Measurements from ENCODE around the gene CCNG2.
"Not testable (repeated sequence)": the region's sequence is repeated elsewhere in the genome, so short reads cannot be mapped to it uniquely, and the experiment has no call there.

The CCNG2 gene

DNA sequence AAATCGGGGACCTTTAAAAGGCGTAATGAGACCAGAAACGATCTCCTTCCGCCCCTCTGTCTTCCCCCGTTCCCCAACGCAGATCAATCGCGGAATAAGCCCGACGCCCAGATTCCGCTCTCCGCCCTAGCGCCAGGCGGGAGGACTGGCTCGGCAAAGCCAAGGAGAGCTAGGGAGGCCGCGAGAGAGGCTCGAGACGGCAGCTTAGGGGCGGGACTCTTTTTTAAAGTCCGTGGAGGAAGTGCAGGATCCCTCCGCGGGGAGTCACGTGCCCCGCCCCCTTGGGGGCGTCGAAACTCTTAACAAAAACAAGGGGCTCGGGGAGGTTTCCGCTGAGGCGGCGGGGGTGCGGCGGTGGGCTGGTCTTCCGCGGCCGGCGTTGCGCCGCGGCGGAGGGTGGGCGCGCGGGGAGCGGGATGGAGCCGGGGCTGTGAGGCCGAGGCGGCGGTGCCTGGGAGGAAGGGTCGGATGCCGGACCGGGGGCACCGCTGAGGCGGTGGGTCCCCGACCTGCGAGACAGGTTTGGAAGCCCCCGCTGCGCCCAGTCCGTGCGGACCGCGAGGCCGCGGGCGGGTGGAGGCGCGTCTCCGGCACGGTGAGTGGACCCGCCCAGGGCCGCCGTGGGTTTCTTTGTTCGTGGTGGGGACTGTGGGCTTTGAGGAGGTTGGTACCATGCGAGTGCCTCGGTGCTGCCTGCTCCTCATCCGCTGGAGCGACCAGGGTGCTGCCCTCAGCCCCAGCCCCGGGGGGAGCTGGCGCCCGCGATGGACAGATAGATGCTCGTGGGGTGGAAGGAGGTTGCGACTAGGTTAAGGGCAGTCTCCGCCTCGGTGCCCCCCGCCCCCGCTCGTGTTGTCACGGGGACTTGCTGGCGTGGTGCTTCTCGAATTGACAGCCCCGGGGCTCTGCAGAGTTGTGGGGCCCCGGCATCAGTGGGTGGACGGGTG lies at the start of gene CCNG2:
Gene CCNG2, plus strand, starts transcription at position 296 of the 947 bp plus-strand sequence. CDS start 1,326 bp downstream, outside the sequence.
- in situ Hi-C loops (cut with MboI; ENCODE audit: low sequenced_read_pairs) = no loop called here

DNA sequence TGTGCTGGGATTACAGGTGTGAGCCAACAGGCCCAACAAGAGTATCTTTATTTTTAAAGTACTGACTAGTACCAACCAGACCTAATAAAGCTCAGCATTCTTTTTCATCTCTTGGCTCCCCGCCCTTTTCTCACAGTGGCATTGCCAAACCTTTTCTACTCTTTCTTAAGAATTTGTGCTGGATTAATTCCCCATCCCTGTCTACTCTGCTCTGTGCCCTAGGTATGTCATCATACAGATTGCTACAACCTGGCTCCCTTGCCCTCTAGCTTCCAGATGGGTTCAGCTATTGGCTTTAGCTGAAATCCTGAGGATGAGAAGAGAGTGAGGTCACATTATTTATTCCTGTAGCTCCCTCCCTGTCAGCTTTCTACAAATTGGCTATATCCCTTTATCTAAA lies 46.3 kb upstream of the CCNG2 start:
- in situ Hi-C loops (cut with MboI; ENCODE audit: low sequenced_read_pairs) = no loop called here

- in situ Hi-C loops (cut with MboI; ENCODE audit: low sequenced_read_pairs) = no loop called here
Measured at GRCh38 chr4:77113069-77113468, 43.9 kb upstream of the CCNG2 start.

- in situ Hi-C loops (cut with MboI; ENCODE audit: low sequenced_read_pairs) = no loop called here
Measured at GRCh38 chr4:77117721-77118120, 39.3 kb upstream of the CCNG2 start.

GRCh38 chr4:77120886-77121508 lies 36.0 kb upstream of the CCNG2 start:
- in situ Hi-C loops (cut with MboI; ENCODE audit: low sequenced_read_pairs) = no loop called here

DNA sequence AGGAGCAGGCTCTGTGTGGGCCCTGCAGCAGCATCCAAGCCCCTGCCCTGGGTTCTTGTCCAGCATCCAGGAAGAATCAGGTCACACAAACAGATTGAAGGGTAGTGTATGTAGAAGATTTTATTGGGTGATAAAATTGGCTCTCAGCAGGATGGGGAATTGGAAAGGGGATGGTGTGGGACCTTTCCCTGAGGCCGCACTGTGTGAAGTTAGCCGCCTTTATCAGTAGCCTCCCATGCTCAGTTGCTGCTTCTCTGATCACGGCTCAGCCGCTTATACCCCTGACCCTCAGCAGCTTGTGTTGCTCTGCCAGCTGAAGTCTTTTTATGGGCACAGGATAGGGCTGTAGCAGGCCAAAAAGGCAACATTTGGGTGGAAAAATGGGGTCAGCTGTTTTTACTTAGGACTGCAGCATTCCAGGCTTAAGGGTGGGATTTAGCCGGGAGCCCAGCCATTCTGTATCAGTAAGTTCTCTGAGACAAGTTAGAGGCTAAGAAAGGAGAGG lies 35.2 kb upstream of the CCNG2 start:
- in situ Hi-C loops (cut with MboI; ENCODE audit: low sequenced_read_pairs) = no loop called here

- in situ Hi-C loops (cut with MboI; ENCODE audit: low sequenced_read_pairs) = no loop called here
Measured at GRCh38 chr4:77122656-77123055, 34.4 kb upstream of the CCNG2 start.

- in situ Hi-C loops (cut with MboI; ENCODE audit: low sequenced_read_pairs) = no loop called here
Measured at GRCh38 chr4:77123411-77123810, 33.6 kb upstream of the CCNG2 start.

DNA sequence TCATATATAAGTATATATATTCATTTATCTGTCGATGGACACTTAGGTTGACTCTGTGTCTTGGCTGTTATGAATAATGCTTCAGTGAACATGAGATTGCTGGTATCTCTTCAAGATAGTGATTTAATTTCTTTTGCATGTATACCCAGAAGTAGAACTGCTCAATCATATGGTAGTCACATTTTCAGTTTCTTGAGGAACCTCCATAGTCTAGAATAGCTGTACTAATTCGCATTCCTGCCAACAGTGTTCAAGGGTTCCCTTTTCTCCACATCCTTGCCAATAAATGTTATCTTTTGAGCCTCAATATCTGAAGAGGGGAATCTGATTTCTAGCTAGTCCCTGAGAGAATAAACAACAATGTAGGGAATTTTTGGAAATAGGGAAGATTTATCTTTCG lies 32.4 kb upstream of the CCNG2 start:
- in situ Hi-C loops (cut with MboI; ENCODE audit: low sequenced_read_pairs) = no loop called here

DNA sequence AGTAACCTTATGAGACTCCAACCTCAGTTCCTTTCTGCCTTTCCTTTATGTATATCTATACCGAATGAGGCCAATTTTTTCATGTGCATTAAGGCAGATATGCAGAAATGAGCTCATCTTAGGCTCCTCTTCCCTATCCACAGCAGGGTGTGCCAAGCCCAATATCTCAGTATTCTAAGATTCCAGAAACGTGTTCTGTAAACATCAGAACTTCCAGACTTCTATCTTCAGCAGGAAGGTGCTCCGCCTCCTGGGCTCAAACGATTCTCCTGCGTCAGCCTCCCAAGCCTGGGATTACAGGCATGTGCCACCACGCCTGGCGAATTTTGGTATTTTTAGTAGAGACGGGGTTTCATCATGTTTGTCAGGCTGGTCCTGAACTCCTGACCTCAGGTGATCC lies 31.0 kb upstream of the CCNG2 start:
- in situ Hi-C loops (cut with MboI; ENCODE audit: low sequenced_read_pairs) = no loop called here

GRCh38 chr4:77126809-77127208 lies 30.2 kb upstream of the CCNG2 start:
- in situ Hi-C loops (cut with MboI; ENCODE audit: low sequenced_read_pairs) = no loop called here

DNA sequence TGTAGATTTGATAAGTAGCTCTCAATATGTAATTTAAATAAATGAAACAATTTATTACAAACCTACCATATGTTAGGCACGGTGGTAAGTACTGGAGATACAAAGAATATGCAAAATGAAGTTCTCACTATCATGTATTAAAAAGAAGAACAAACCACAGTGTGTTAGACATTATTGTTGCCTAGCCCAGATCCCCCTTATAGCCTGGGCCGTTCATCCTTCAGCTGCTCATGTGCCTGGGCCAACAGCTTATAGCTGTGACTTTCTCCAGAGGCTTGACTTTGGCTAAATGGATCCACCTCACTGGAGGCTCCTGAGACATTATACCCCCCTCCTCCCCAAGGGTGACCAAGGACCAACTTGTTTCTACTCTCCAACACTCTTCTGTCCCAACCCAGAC lies 29.8 kb upstream of the CCNG2 start:
- in situ Hi-C loops (cut with MboI; ENCODE audit: low sequenced_read_pairs) = no loop called here

GRCh38 chr4:77127837-77128621 lies 29.0 kb upstream of the CCNG2 start:
- in situ Hi-C loops (cut with MboI; ENCODE audit: low sequenced_read_pairs) = no loop called here

- in situ Hi-C loops (cut with MboI; ENCODE audit: low sequenced_read_pairs) = no loop called here
Measured at GRCh38 chr4:77132652-77133312, 24.2 kb upstream of the CCNG2 start.

GRCh38 chr4:77137448-77137847 lies 19.6 kb upstream of the CCNG2 start:
- in situ Hi-C loops (cut with MboI; ENCODE audit: low sequenced_read_pairs) = not testable (repeated sequence)

DNA sequence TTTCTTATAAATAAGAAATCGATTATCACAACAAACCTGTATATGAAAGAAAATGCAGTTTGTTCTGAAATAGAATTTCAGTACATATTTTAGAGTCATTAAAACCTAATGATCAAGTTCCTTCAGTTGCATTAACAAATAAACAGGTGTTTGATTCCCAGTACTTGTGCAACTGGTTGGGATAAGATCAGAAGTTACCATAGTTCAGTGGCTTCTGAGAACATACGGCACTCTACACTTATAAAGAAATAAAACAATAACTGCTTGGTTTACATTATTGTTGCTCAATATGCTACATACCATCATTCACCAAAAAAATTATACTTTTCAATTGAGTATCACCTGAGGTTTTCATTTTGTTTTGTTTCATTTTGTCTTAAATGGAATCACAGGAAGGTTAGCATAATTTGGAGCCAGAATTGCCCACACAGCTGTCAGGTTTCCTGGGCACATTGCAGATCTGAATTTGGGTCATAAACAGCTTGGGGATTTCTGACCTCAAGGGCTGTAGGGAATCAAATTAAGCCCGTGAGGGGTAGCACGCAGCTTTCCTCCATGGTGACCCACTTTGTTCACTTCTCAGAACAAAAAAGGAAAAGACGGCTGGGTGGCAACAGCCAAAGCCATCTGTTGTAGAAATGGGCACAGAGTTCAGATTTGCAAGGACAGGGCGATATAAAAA lies 14.9 kb upstream of the CCNG2 start:
- in situ Hi-C loops (cut with MboI; ENCODE audit: low sequenced_read_pairs) = no loop called here

- in situ Hi-C loops (cut with MboI; ENCODE audit: low sequenced_read_pairs) = no loop called here
Measured at GRCh38 chr4:77142646-77143028, 14.4 kb upstream of the CCNG2 start.

GRCh38 chr4:77143091-77143490 lies 13.9 kb upstream of the CCNG2 start:
- in situ Hi-C loops (cut with MboI; ENCODE audit: low sequenced_read_pairs) = no loop called here

GRCh38 chr4:77145842-77146185 lies 11.2 kb upstream of the CCNG2 start:
- in situ Hi-C loops (cut with MboI; ENCODE audit: low sequenced_read_pairs) = no loop called here
